Measurements from ENCODE around the gene EGF. TPM values are rescaled to one million over a fixed set of nuclear protein-coding genes. Genes with fewer than 3 reads are reported as not detected.
"Not testable (repeated sequence)": the region's sequence is repeated elsewhere in the genome, so short reads cannot be mapped to it uniquely, and the experiment has no call there.

Gene EGF
- polyA plus RNA-seq, 3 donors = 2.3 to 6.7 (median 4.6) TPM

- no peak for DNase-seq
Measured at GRCh38 chr4:109913596-109914241, 1.0 kb downstream of the EGF start.

GRCh38 chr4:109914322-109914721, 1.6 kb downstream of the EGF start:
- DNase-seq = no peak

GRCh38 chr4:109915385-109916026, 2.8 kb downstream of the EGF start:
- no peak for DNase-seq

- DNase-seq = no peak
Measured at GRCh38 chr4:109916027-109916409, 3.3 kb downstream of the EGF start.

GRCh38 chr4:109921384-109921808, 8.7 kb downstream of the EGF start:
- DNase-seq = no peak

- DNase-seq = no peak
Measured at GRCh38 chr4:109925396-109925795, 12.7 kb downstream of the EGF start.

- no peak for DNase-seq
Measured at GRCh38 chr4:109928327-109929045, 15.8 kb downstream of the EGF start.

- no peak for DNase-seq
Measured at GRCh38 chr4:109930464-109930863, 17.8 kb downstream of the EGF start.

GRCh38 chr4:109930872-109931271, 18.2 kb downstream of the EGF start:
- DNase-seq = no peak

GRCh38 chr4:109931318-109931717, 18.6 kb downstream of the EGF start:
- DNase-seq = no peak

GRCh38 chr4:109937352-109937751, 24.7 kb downstream of the EGF start:
- not testable (repeated sequence) for DNase-seq

- no peak for DNase-seq
Measured at GRCh38 chr4:109939190-109939589, 26.5 kb downstream of the EGF start.

- no peak for DNase-seq
Measured at GRCh38 chr4:109942292-109942926, 29.7 kb downstream of the EGF start.

- DNase-seq = no peak
Measured at GRCh38 chr4:109943745-109944144, 31.1 kb downstream of the EGF start.

GRCh38 chr4:109944591-109944990, 31.9 kb downstream of the EGF start:
- DNase-seq = no peak

- no peak for DNase-seq
Measured at GRCh38 chr4:109945056-109945455, 32.4 kb downstream of the EGF start.

GRCh38 chr4:109946120-109946519, 33.4 kb downstream of the EGF start:
- no peak for DNase-seq

GRCh38 chr4:109947457-109947856, 34.8 kb downstream of the EGF start:
- no peak for DNase-seq

- no peak for DNase-seq
Measured at GRCh38 chr4:109947918-109948317, 35.2 kb downstream of the EGF start.

GRCh38 chr4:109949099-109949718, 36.5 kb downstream of the EGF start:
- not testable (repeated sequence) for DNase-seq

- DNase-seq = no peak
Measured at GRCh38 chr4:109952612-109953011, 39.9 kb downstream of the EGF start.

GRCh38 chr4:109953556-109953955, 40.9 kb downstream of the EGF start:
- DNase-seq = no peak
